HG02678 (cell line): ENCODE results near the gene ADAT2.

Experiments
- ATAC-seq: cut with Tn5 transposase; IDR thresholded peaks from one replicate; pipeline ENCODE4 v1.9.1; 2021; ENCODE audit warnings: mild to moderate bottlenecking, moderate library complexity; ENCODE audit not compliant: unreplicated experiment

ADAT2 gene

GRCh38 chr6:143399176-143399575 is 51.3 kb downstream of the ADAT2 start:
- no peak for ATAC-seq

GRCh38 chr6:143397227-143398222 is 53.0 kb downstream of the ADAT2 start:
- ATAC-seq: no peak

- ATAC-seq: no peak
Measured at GRCh38 chr6:143396497-143397226, 53.8 kb downstream of the ADAT2 start.

- no peak for ATAC-seq
Measured at GRCh38 chr6:143395699-143396098, 54.8 kb downstream of the ADAT2 start.

DNA sequence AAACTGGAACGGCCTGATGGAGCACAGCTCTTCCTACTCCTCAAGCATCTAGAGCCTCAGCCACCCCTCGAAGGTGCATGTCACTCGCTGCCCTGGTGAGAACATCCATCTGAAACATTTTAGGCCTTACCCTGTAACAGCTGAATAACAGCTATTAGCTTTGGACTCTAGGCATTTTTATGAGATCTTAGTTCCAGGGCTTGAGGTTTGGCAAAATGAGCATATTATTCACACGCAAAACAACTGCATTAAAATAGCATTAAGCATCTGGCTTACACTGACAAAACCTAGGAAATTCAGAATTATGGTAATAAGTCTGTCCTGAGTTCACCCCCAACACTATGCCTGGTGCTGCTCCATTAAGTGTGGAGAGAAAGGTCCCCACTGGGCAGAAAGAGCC is 56.1 kb downstream of the ADAT2 start:
- ATAC-seq: no peak

- ATAC-seq: no peak
Measured at GRCh38 chr6:143390278-143390677, 60.2 kb downstream of the ADAT2 start.

GRCh38 chr6:143385636-143386035 is 64.9 kb downstream of the ADAT2 start:
- ATAC-seq: no peak

DNA sequence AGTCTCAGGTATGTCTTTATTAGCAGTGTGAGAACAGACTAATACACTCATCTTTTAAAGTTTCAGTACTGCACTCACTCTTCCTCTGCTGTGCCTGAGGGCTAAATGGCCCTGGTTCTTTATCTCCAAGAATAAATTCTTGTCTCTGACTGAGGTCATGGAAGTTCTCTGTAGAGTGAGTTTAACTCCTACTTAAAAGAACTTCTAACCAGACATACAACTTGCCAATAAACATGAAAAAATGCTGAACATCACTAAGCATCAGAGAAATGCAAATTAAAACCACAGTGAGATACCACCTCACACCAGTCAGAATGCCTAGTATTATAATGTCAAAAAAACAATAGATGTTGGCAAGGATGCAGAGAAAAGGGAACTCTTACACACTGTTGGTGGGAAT is 73.6 kb downstream of the ADAT2 start:
- no peak for ATAC-seq

DNA sequence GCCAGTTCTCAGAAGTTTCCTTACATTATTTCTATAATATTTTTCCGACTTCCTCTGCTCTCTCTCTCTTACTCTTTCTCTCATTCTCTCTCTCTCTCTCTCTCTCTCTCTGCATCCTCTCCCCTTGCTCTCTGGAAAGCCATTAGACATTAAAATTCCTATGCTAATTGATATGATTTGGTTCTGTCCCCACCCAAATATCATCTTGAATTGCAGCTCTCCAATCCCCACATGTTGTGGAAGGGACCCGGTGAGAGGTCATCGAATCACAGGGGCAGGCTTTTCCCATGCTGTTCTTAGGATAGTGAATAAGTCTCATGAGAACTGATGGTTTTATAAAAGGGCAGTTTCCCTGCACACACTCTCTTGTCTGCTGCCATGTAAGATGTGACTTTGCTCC is 74.1 kb downstream of the ADAT2 start:
- ATAC-seq: no peak

DNA sequence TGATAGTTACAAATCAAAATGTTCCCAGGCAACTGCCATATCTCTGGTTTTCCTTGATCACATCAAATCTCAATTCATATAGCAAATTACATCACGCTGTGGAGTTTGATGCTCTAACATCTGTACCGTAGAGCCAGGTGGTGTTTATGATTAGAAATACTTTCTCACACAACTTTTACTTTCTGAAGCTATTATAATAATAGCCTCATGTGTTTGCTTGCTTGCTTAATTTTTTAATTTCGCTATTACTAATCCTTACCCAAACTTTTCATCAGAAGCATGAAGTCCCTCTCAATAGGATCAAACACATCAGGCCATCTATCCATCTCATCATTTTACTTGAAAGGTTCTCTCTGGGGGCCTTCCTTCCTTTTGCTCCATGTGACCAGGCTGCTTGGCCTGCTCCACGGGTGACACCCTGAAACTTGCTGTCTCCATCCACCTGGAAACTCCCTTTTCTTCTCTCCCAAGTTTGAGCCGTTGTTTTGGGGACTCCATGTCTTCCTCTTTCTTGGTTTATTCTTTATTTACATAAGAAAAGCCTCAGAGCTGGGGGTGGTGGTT is 75.4 kb downstream of the ADAT2 start:
- ATAC-seq: no peak

DNA sequence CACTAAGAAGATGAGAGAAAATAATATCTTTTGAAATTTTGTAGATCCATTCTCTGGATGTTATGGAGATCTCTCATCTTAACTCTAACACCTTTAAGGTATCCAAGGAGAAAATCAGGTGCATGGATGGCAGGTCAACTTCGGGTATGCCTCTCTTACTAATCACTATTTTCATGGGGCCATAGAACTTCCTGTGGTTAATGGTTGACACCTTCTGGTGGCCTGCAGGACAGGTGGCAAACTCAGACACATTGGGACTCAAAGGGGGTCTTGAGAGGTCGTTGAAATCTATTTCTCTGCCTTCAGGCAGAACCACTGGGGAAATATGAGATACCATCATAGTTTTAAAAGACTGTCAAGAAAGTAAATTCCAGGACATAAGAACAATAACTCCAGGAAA is 76.5 kb downstream of the ADAT2 start:
- ATAC-seq: no peak
